ENCODE data around the gene TRPM1. TPM values are rescaled to one million over a fixed set of nuclear protein-coding genes. Genes with fewer than 3 reads are reported as not detected.

The TRPM1 gene
- total RNA-seq, 1 donor from 2014 or later: not detected

GRCh38 chr15:31049682-31050615, 51.6 kb downstream of the TRPM1 start:
- intact Hi-C loops (cut with micrococcal nuclease): loop anchor here (10.0 kb wide), 1 partner anchor 75 kb away; no protein-coding TSS in a partner anchor

- intact Hi-C loops (cut with micrococcal nuclease): loop anchor here (10.0 kb wide), 1 partner anchor 74 kb away; no protein-coding TSS in a partner anchor
These were observed 52.4 kb downstream of the TRPM1 start for GRCh38 chr15:31049111-31049510.

GRCh38 chr15:31047437-31047836, 54.1 kb downstream of the TRPM1 start:
- intact Hi-C loops (cut with micrococcal nuclease): loop anchor here (10.0 kb wide), 1 partner anchor 73 kb away; no protein-coding TSS in a partner anchor

- intact Hi-C loops (cut with micrococcal nuclease): loop anchor here (10.0 kb wide), 1 partner anchor 72 kb away; no protein-coding TSS in a partner anchor
These were observed 54.7 kb downstream of the TRPM1 start for GRCh38 chr15:31046759-31047359.

GRCh38 chr15:31045606-31046005, 55.9 kb downstream of the TRPM1 start:
- intact Hi-C loops (cut with micrococcal nuclease): loop anchor here (10.0 kb wide), 1 partner anchor 71 kb away; no protein-coding TSS in a partner anchor

- intact Hi-C loops (cut with micrococcal nuclease): loop anchor here (10.0 kb wide), 1 partner anchor 68 kb away; no protein-coding TSS in a partner anchor
These were observed 58.8 kb downstream of the TRPM1 start for GRCh38 chr15:31042751-31043150.

GRCh38 chr15:31041610-31042009, 59.9 kb downstream of the TRPM1 start:
- intact Hi-C loops (cut with micrococcal nuclease): loop anchor here (10.0 kb wide), 1 partner anchor 67 kb away; no protein-coding TSS in a partner anchor

GRCh38 chr15:31040611-31041010, 60.9 kb downstream of the TRPM1 start:
- intact Hi-C loops (cut with micrococcal nuclease): loop anchor here (10.0 kb wide), 1 partner anchor 66 kb away; no protein-coding TSS in a partner anchor

- intact Hi-C loops (cut with micrococcal nuclease): loop anchor here (10.0 kb wide), 1 partner anchor 65 kb away; no protein-coding TSS in a partner anchor
These were observed 61.6 kb downstream of the TRPM1 start for GRCh38 chr15:31039961-31040360.

- intact Hi-C loops (cut with micrococcal nuclease): no loop called here
These were observed 63.6 kb downstream of the TRPM1 start for GRCh38 chr15:31037731-31038477.

- intact Hi-C loops (cut with micrococcal nuclease): no loop called here
These were observed 64.7 kb downstream of the TRPM1 start for GRCh38 chr15:31036783-31037182.

GRCh38 chr15:31035610-31036009, 65.9 kb downstream of the TRPM1 start:
- intact Hi-C loops (cut with micrococcal nuclease): no loop called here

- intact Hi-C loops (cut with micrococcal nuclease): no loop called here
These were observed 67.4 kb downstream of the TRPM1 start for GRCh38 chr15:31034152-31034551.

GRCh38 chr15:31032961-31033371, 68.6 kb downstream of the TRPM1 start:
- intact Hi-C loops (cut with micrococcal nuclease): no loop called here

GRCh38 chr15:31031471-31032067, 70.0 kb downstream of the TRPM1 start:
- intact Hi-C loops (cut with micrococcal nuclease): no loop called here

GRCh38 chr15:31027910-31028578, 73.5 kb downstream of the TRPM1 start:
- intact Hi-C loops (cut with micrococcal nuclease): no loop called here

GRCh38 chr15:31025996-31026395, 75.5 kb downstream of the TRPM1 start:
- intact Hi-C loops (cut with micrococcal nuclease): no loop called here

- intact Hi-C loops (cut with micrococcal nuclease): no loop called here
These were observed 76.5 kb downstream of the TRPM1 start for GRCh38 chr15:31024979-31025378.

- intact Hi-C loops (cut with micrococcal nuclease): no loop called here
These were observed 77.2 kb downstream of the TRPM1 start for GRCh38 chr15:31024330-31024729.

GRCh38 chr15:31023841-31024240, 77.7 kb downstream of the TRPM1 start:
- intact Hi-C loops (cut with micrococcal nuclease): no loop called here
